Measurements from ENCODE around the gene AQP4.

GRCh38 chr18:26865557-26865956 lies at the start of gene AQP4:
- no peak for TF ChIP-seq CTCF (IDR thresholded peaks at IDR 0.05; ENCODE audit: low read length)
- TF ChIP-seq EZH2 (optimal IDR thresholded peaks at IDR 0.05; ENCODE audit: low read depth, low read length) = no peak
